Stromal cell of bone marrow (primary cell): ENCODE data around the gene TUBG2.

ENCODE experiments used
- DNase-seq: peaks from one replicate; pipeline ENCODE4 v3.0.0-alpha.2; 2012; ENCODE audit warnings: low read depth

The TUBG2 gene

GRCh38 chr17:42698736-42699414 is 39.8 kb downstream of the TUBG2 start:
- DNase-seq, result peak; percentile 64

GRCh38 chr17:42699415-42699740 is 40.3 kb downstream of the TUBG2 start:
- DNase-seq, result no peak

- DNase-seq, result no peak
Measured at GRCh38 chr17:42700586-42701289, 41.7 kb downstream of the TUBG2 start.

- DNase-seq, result no peak
Measured at GRCh38 chr17:42702446-42702845, 43.4 kb downstream of the TUBG2 start.

GRCh38 chr17:42704490-42704836 is 45.4 kb downstream of the TUBG2 start:
- DNase-seq, result no peak

- DNase-seq, result no peak
Measured at GRCh38 chr17:42704837-42705494, 45.9 kb downstream of the TUBG2 start.

- DNase-seq, result no peak
Measured at GRCh38 chr17:42706732-42707131, 47.6 kb downstream of the TUBG2 start.

GRCh38 chr17:42708588-42708987 is 49.5 kb downstream of the TUBG2 start:
- DNase-seq, result no peak

DNA sequence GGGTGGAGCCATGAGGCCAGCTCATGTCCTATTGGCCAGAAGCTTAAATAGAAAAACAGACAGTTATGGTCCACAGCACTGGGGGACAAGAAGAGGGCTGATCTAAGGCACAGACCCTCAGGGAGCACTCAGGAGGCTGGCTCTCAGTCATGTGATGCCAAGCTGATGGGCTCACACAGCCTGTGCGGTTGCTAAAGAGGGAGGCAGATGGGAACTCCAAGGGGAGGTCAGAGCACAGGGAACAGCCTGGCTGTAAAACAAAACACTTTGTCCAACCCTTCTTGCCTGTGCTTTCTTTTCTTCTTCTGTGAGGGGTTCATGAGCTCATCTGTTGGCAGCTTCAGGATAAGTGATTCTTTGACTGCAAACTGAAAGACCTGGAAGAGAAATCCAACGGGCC is 50.5 kb downstream of the TUBG2 start:
- DNase-seq, result no peak
